Hepatocyte (in vitro differentiated cells): ENCODE measurements around the gene FAM193B. TPM values are rescaled to one million over a fixed set of nuclear protein-coding genes. Genes with fewer than 3 reads are reported as not detected.

Experiments
- DNase-seq: peaks from one replicate; pipeline ENCODE4 v3.0.0-alpha.2; 2016; ENCODE audit warnings: low spot score
- H2AFZ ChIP-seq: fragments of 200-600 bp; sonication (generic); 2 replicates; pipeline ENCODE4 v1.6.0; 2016; ENCODE audit warnings: antibody characterized with exemption, mild to moderate bottlenecking
- H3K27ac ChIP-seq: fragments of 200-600 bp; sonication (generic); 2 replicates; pipeline ENCODE4 v1.5.1; 2016; ENCODE audit warnings: mild to moderate bottlenecking
- H3K27me3 ChIP-seq: fragments of 200-600 bp; sonication (generic); 2 replicates; pipeline ENCODE4 v1.6.1; 2016
- H3K36me3 ChIP-seq: fragments of 200-600 bp; sonication (generic); replicated peaks from 2 replicates; pipeline ENCODE4 v1.5.1; 2016; ENCODE audit warnings: low read depth; ENCODE audit not compliant: insufficient read depth
- H3K4me1 ChIP-seq: fragments of 200-600 bp; sonication (generic); 2 replicates; pipeline ENCODE4 v1.5.1; 2016; ENCODE audit warnings: mild to moderate bottlenecking, moderate library complexity; ENCODE audit not compliant: insufficient read depth
- H3K4me2 ChIP-seq: fragments of 200-600 bp; sonication (generic); 2 replicates; pipeline ENCODE4 v1.6.0; 2016
- H3K4me3 ChIP-seq: fragments of 200-600 bp; sonication (generic); 2 replicates; pipeline ENCODE4 v1.5.1; 2016; ENCODE audit warnings: mild to moderate bottlenecking
- H3K79me2 ChIP-seq: fragments of 200-600 bp; sonication (generic); 2 replicates; pipeline ENCODE4 v1.6.0; 2017; ENCODE audit warnings: mild to moderate bottlenecking
- H3K9me2 ChIP-seq: fragments of 200-600 bp; sonication (generic); replicated peaks from 2 replicates; pipeline ENCODE4 v1.6.0; 2017; ENCODE audit warnings: mild to moderate bottlenecking; ENCODE audit not compliant: insufficient read depth
- H3K9me3 ChIP-seq: fragments of 200-600 bp; sonication (generic); 2 replicates; pipeline ENCODE4 v1.5.1; 2016; ENCODE audit warnings: low read depth, mild to moderate bottlenecking
- H4K20me1 ChIP-seq: fragments of 200-600 bp; sonication (generic); 2 replicates; pipeline ENCODE4 v1.6.0; 2016; ENCODE audit warnings: mild to moderate bottlenecking; ENCODE audit not compliant: insufficient read depth, poor library complexity, severe bottlenecking
- CTCF ChIP-seq: fragments of 200-600 bp; sonication (generic); IDR thresholded peaks from 2 replicates; pipeline ENCODE4 v1.5.1; 2016; ENCODE audit warnings: antibody characterized with exemption, mild to moderate bottlenecking; ENCODE audit not compliant: poor library complexity
- EZH2 ChIP-seq: fragments of 200-600 bp; sonication (generic); IDR thresholded peaks from 2 replicates; pipeline ENCODE4 v1.6.1; 2016; ENCODE audit warnings: antibody characterized with exemption, mild to moderate bottlenecking, borderline replicate concordance
- EZH2phosphoT487 ChIP-seq: fragments of 200-600 bp; sonication (generic); IDR thresholded peaks from one replicate; pipeline ENCODE4 v1.6.1; 2018; ENCODE audit warnings: antibody characterized with exemption, mild to moderate bottlenecking, low read depth, moderate library complexity; ENCODE audit not compliant: unreplicated experiment, severe bottlenecking
- WGBS: methylation state at CpG from one replicate; pipeline ENCODE4 v1.1.6; 2016; ENCODE audit warnings: low lambda C conversion rate; ENCODE audit errors: missing lambda C conversion rate; 5-methylcytosine and 5-hydroxymethylcytosine counted together
- polyA plus RNA-seq: library from polyadenylated mRNA; unstranded; fragments of >200 nt; fragmentation: Nextera tagmentation; extraction: Ambion mirVana; gene quantifications from 2 replicates; pipeline ENCODE4 v1.2.1, GENCODE V29; 2016
- total RNA-seq: library from RNA; depleted of rRNA; stranded (reverse); fragments of >200 nt; gene quantifications from 2 replicates; pipeline ENCODE4 v1.2.3, GENCODE V29; 2014

FAM193B gene
- total and polyA plus RNA-seq, 2 experiments from 2014 or later, result 67.6 to 76.1 TPM

GRCh38 chr5:177479774-177480173 lies 74.6 kb downstream of the FAM193B start:
- H3K27me3 ChIP-seq, result no peaks in the 10 kb centered on the region
- no peak overlapping the region for H3K4me3 ChIP-seq
- no peaks in the 10 kb centered on the region for H3K9me3 ChIP-seq
- DNase-seq, result no peak
- peak overlapping the region; percentile 69 for H3K27ac ChIP-seq
- H3K4me1 ChIP-seq, result peaks cover 6% of the 10 kb centered on the region
- H4K20me1 ChIP-seq, result no peaks in the 10 kb centered on the region
- no peak for TF ChIP-seq EZH2phosphoT487
- TF ChIP-seq CTCF, result no peak
- no peak for TF ChIP-seq EZH2
- H3K79me2 ChIP-seq, result no peaks in the 10 kb centered on the region
- no peak overlapping the region for H3K4me2 ChIP-seq
- H3K36me3 ChIP-seq, result no peaks in the 10 kb centered on the region
- H3K9me2 ChIP-seq, result no peaks in the 10 kb centered on the region
- WGBS, result 86% methylated on average over 14 of the region's 14 CpGs
- H2AFZ ChIP-seq, result no peak overlapping the region

DNA sequence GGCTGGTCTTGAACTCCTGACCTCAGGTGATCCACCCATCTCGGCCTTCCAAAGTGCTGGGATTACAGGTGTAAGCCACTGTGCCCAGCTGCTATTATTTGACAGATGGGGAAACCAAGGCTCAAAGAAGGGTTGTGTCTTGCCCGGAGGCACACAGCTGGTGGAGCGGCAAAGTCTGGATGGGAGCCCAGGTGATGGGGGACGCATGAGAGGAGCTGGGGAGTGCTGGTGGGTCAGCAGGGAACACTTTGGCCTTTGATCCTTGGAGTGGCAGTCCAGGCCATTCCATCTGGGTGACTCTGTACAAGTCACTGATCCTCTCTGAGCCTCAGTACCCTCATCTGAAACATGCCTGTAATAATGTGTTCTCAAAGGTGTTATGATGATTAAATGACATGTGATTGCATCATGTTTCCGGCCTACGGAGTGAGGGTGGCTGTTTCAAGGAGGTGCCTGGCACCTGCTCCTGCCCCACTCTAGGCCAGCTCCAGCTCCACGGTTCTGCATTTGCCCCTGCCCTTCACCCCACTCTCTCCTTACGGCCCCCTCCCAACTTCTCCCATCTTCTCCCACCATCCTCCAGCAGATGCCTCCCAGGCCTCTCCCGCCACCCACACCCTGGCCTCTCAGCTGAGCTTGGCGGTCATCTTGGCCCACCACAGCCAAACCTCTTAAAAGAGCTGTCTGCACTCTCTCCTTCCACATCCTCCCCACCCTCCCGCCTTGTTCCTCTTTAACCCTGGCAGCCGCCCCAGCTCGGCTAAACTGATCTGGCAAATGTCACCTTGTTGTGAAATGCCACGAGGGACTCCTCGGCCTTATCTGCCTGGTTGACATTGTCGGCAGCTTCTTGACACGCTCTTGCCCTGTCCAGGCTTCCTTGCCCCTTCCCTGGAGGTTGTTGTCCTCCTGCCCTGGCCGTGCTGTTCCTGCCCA lies 75.4 kb downstream of the FAM193B start:
- TF ChIP-seq EZH2phosphoT487 (no peak), EZH2 (no peak), CTCF (no peak)
- no peaks in the 10 kb centered on the region for H3K9me3 ChIP-seq
- 67% methylated on average over 17 of the region's 18 CpGs for WGBS
- no peaks in the 10 kb centered on the region for H3K79me2 ChIP-seq
- peaks cover 6% of the 10 kb centered on the region for H3K4me1 ChIP-seq
- H3K4me3 ChIP-seq, result no peak overlapping the region
- no peak overlapping the region for H3K4me2 ChIP-seq
- peak; percentile 56 for DNase-seq
- no peaks in the 10 kb centered on the region for H3K9me2 ChIP-seq
- no peaks in the 10 kb centered on the region for H3K27me3 ChIP-seq
- H3K36me3 ChIP-seq, result no peaks in the 10 kb centered on the region
- H3K27ac ChIP-seq, result peak overlapping the region; percentile 69
- no peaks in the 10 kb centered on the region for H4K20me1 ChIP-seq
- no peak overlapping the region for H2AFZ ChIP-seq

DNA sequence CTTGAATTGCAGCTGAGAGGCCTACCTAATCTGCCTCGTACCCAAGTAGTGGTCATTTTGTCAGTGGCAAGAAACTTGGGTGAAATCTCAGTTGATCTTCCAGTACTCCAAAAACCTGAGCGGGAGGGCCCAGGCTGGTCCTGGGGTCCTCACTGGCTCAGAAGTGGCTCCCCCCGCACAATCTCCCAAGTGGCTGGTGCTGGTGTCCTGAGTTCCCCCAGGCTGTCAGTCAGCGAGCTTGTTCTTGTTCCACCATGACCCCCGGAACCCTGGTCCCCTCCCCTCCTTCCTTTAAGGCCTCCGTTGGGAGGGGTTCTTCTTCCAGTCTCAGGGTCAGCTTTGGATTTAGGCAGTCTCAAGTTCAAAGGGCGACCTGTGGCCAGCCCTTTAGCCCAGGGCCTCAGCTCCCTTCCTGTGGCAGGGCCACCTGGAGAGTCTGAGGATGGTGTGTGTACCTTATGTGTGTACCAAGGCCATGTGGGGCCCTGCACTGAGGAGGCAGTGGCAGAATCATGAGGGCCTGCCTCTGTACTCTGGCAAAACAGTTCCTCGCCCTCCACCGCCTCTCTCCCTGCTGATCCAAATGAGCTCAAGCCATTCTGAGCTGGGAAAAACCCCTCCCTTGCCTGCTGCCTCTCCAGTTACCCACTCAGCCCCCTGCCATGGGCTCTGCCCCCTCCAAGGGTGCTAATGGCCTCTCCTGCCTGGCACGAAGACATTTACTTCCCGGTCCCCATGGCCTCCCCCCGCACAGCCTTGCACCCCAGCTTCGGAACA lies 76.5 kb downstream of the FAM193B start:
- Histone ChIP-seq H3K4me1 (peaks cover 6% of the 10 kb centered on the region), H2AFZ (no peak overlapping the region), H3K27me3 (no peaks in the 10 kb centered on the region), H3K9me3 (no peaks in the 10 kb centered on the region), H3K79me2 (peaks cover under 1% of the 10 kb centered on the region), H3K27ac (no peak overlapping the region), H3K9me2 (no peaks in the 10 kb centered on the region), H4K20me1 (no peaks in the 10 kb centered on the region), H3K36me3 (no peaks in the 10 kb centered on the region), H3K4me2 (no peak overlapping the region), H3K4me3 (no peak overlapping the region)
- WGBS, result 88% methylated on average over 13 of the region's 13 CpGs
- DNase-seq, result no peak
- TF ChIP-seq CTCF, result no peak
- no peak for TF ChIP-seq EZH2phosphoT487
- no peak for TF ChIP-seq EZH2
